Prostate gland (tissue), 2 donors: ENCODE measurements around the gene FES. TPM values are rescaled to one million over a fixed set of nuclear protein-coding genes. Genes with fewer than 3 reads are reported as not detected.

Experiments used
- DNase-seq: peaks from one replicate; pipeline ENCODE4 v3.0.0-alpha.2; 2019; ENCODE audit warnings: low spot score
- H3K27ac ChIP-seq, 2 donors: fragments of 200-600 bp; sonication (generic); 2 replicates each; pipeline ENCODE4 v1.5.1; 2017 to 2019
- H3K27me3 ChIP-seq: fragments of 200-600 bp; sonication (generic); replicated peaks from 2 replicates; pipeline ENCODE4 v1.5.1; 2019; ENCODE audit not compliant: insufficient read depth
- H3K36me3 ChIP-seq, 2 donors: fragments of 200-600 bp; sonication (generic); 1 replicate in 1 of 2; 2 replicates in 1 of 2; pipeline versions ENCODE4 v1.5.1 to v1.8.1; 2017 to 2019
- H3K4me1 ChIP-seq: fragments of 200-600 bp; sonication (generic); replicated peaks from 2 replicates; pipeline ENCODE4 v1.5.1; 2019
- H3K4me3 ChIP-seq, 2 donors: fragments of 200-600 bp; sonication (generic); 2 replicates each; pipeline ENCODE4 v1.5.1; 2017 to 2019
- H3K9me3 ChIP-seq: fragments of 200-600 bp; sonication (generic); 2 replicates; pipeline ENCODE4 v1.5.1; 2017
- CTCF ChIP-seq, 4 experiments: fragments of 200-600 bp in 2 of 4; fragments of 450-650 bp in 2 of 4; sonication (generic) in 2 of 4; IDR thresholded peaks; 1 replicate in 3 of 4; 2 replicates in 1 of 4; pipeline ENCODE4 v1.5.1; 2016 to 2019; ENCODE audit warnings: antibody characterized with exemption in 4 of 4, mild to moderate bottlenecking in 2 of 4, moderate library complexity in 2 of 4
- POLR2A ChIP-seq: fragments of 450-650 bp; IDR thresholded peaks from one replicate; pipeline ENCODE4 v1.6.1; 2016; ENCODE audit warnings: antibody characterized with exemption, mild to moderate bottlenecking
- POLR2AphosphoS5 ChIP-seq: sonication (generic); formaldehyde crosslinking; IDR thresholded peaks from one replicate; pipeline ENCODE4 v1.6.1; 2017; ENCODE audit warnings: antibody characterized with exemption
- WGBS: methylation state at CpG from one replicate; pipeline ENCODE4 v1.1.5; 2018; 5-methylcytosine and 5-hydroxymethylcytosine counted together
- intact Hi-C: fragments of 100-400 bp; cut with DNase I; formaldehyde crosslinking; loops from one replicate; pipeline ENCODE4 v1.14.2; 2022
- total RNA-seq, 2 donors: library from RNA; depleted of rRNA; stranded (reverse); fragments of >200 nt; gene quantifications; one replicate each; pipeline ENCODE4 v1.1.0, GENCODE V29; 2016

FES gene
- total RNA-seq, 2 donors from 2014 or later: 22.8 to 33.9 TPM

- Histone ChIP-seq H3K27me3 (no peaks in the 10 kb centered on the region), H3K4me1 (no peaks in the 10 kb centered on the region), H3K9me3 (no peaks in the 10 kb centered on the region), H3K4me3 (no peak overlapping the region), H3K36me3 (peaks cover 7 to 26% of the 10 kb centered on the region in 2 donors), H3K27ac (no peak overlapping the region)
- WGBS: 88% methylated on average over 8 of the region's 8 CpGs
- TF ChIP-seq POLR2A (no peak), POLR2AphosphoS5 (no peak), CTCF (IDR thresholded peaks at IDR 0.05) (no peak)
- no peak for DNase-seq
- intact Hi-C loops: no loop called here
These were observed 7.1 kb downstream of the FES start for GRCh38 chr15:90891346-90891949.

- Histone ChIP-seq H3K36me3 (peaks cover 7 to 26% of the 10 kb centered on the region in 2 donors), H3K4me3 (no peak overlapping the region), H3K27ac (no peak overlapping the region), H3K27me3 (no peaks in the 10 kb centered on the region), H3K4me1 (no peaks in the 10 kb centered on the region), H3K9me3 (no peaks in the 10 kb centered on the region)
- 90% methylated on average over 11 of the region's 11 CpGs for WGBS
- intact Hi-C loops: no loop called here
- no peak for DNase-seq
- TF ChIP-seq POLR2AphosphoS5 (no peak), POLR2A (no peak), CTCF (IDR thresholded peaks at IDR 0.05) (no peak)
These were observed 7.7 kb downstream of the FES start for GRCh38 chr15:90892023-90892422.

GRCh38 chr15:90892498-90893174 is 8.3 kb downstream of the FES start:
- no peaks in the 10 kb centered on the region for H3K9me3 ChIP-seq
- H3K27me3 ChIP-seq: no peaks in the 10 kb centered on the region
- 93% methylated on average over 29 of the region's 29 CpGs for WGBS
- no peaks in the 10 kb centered on the region for H3K4me1 ChIP-seq
- H3K4me3 ChIP-seq: no peak overlapping the region
- H3K27ac ChIP-seq: no peak overlapping the region
- TF ChIP-seq CTCF (IDR thresholded peaks at IDR 0.05) (no peak), POLR2AphosphoS5 (no peak), POLR2A (no peak)
- intact Hi-C loops: no loop called here
- DNase-seq: no peak
- peaks cover 7 to 26% of the 10 kb centered on the region in 2 donors for H3K36me3 ChIP-seq

GRCh38 chr15:90893175-90894090 is 9.1 kb downstream of the FES start:
- DNase-seq: no peak
- H3K4me1 ChIP-seq: no peaks in the 10 kb centered on the region
- H3K4me3 ChIP-seq: no peak overlapping the region
- H3K36me3 ChIP-seq: peaks cover 7 to 26% of the 10 kb centered on the region in 2 donors
- H3K27ac ChIP-seq: no peak overlapping the region
- intact Hi-C loops: no loop called here
- 91% methylated on average over 33 of the region's 33 CpGs for WGBS
- no peaks in the 10 kb centered on the region for H3K27me3 ChIP-seq
- no peaks in the 10 kb centered on the region for H3K9me3 ChIP-seq
- no peak for TF ChIP-seq POLR2AphosphoS5
- no peak for TF ChIP-seq POLR2A
- TF ChIP-seq CTCF (IDR thresholded peaks at IDR 0.05): no peak
